Trophoblast cell (in vitro differentiated cells and primary cell): ENCODE measurements around the gene HMCN2.

Experiments
- DNase-seq, 2 donors: peaks; one replicate each; pipeline ENCODE4 v3.0.0-alpha.2; 2016
- H2AFZ ChIP-seq: 2 replicates; pipeline ENCODE4 v1.6.1; 2013; ENCODE audit warnings: low read length, moderate library complexity, mild to moderate bottlenecking; ENCODE audit not compliant: insufficient read depth, poor library complexity
- H2AK5ac ChIP-seq: 2 replicates; pipeline ENCODE4 v1.6.1; 2013; ENCODE audit warnings: mild to moderate bottlenecking, low read length
- H2BK120ac ChIP-seq: 2 replicates; pipeline ENCODE4 v1.6.1; 2013; ENCODE audit warnings: low read length, mild to moderate bottlenecking, moderate library complexity; ENCODE audit not compliant: insufficient read depth, poor library complexity
- H2BK12ac ChIP-seq: 2 replicates; pipeline ENCODE4 v1.6.1; 2013; ENCODE audit warnings: mild to moderate bottlenecking, low read length, moderate library complexity
- H2BK5ac ChIP-seq: 2 replicates; pipeline ENCODE4 v1.6.1; 2013; ENCODE audit warnings: low read length, low read depth, moderate library complexity, mild to moderate bottlenecking; ENCODE audit not compliant: poor library complexity
- H3K14ac ChIP-seq: 2 replicates; pipeline ENCODE4 v1.6.1; 2013; ENCODE audit warnings: mild to moderate bottlenecking, low read length
- H3K18ac ChIP-seq: 2 replicates; pipeline ENCODE4 v1.6.1; 2013; ENCODE audit warnings: mild to moderate bottlenecking, low read length
- H3K23ac ChIP-seq: 2 replicates; pipeline ENCODE4 v1.6.1; 2013; ENCODE audit warnings: low read length
- H3K27ac ChIP-seq: 2 replicates; pipeline ENCODE4 v1.5.1; 2013; ENCODE audit warnings: low read depth, mild to moderate bottlenecking, inconsistent platforms, low read length, moderate library complexity
- H3K27me3 ChIP-seq: 2 replicates; pipeline ENCODE4 v1.6.1; 2013; ENCODE audit warnings: inconsistent platforms, mild to moderate bottlenecking, low read length, moderate library complexity; ENCODE audit not compliant: insufficient read depth
- H3K36me3 ChIP-seq, 2 experiments: 1 replicate in 1 of 2; 2 replicates in 1 of 2; pipeline ENCODE4 v1.6.1; 2013; ENCODE audit warnings: low read length in 2 of 2, mild to moderate bottlenecking in 2 of 2, moderate library complexity in 1 of 2; ENCODE audit not compliant: insufficient read depth in 2 of 2, control insufficient read depth in 1 of 2
- H3K4ac ChIP-seq: 2 replicates; pipeline ENCODE4 v1.6.1; 2013; ENCODE audit warnings: low read depth, mild to moderate bottlenecking, low read length, moderate library complexity
- H3K4me1 ChIP-seq, 2 experiments: 1 replicate in 1 of 2; 2 replicates in 1 of 2; pipeline ENCODE4 v1.6.1; 2013; ENCODE audit warnings: low read length in 2 of 2, mild to moderate bottlenecking in 2 of 2, moderate library complexity in 1 of 2; ENCODE audit not compliant: insufficient read depth in 2 of 2, control insufficient read depth in 1 of 2
- H3K4me2 ChIP-seq: 2 replicates; pipeline ENCODE4 v1.6.1; 2013; ENCODE audit warnings: inconsistent platforms, mild to moderate bottlenecking, low read length, moderate library complexity
- H3K4me3 ChIP-seq: 2 replicates; pipeline ENCODE4 v1.5.1; 2013; ENCODE audit warnings: mild to moderate bottlenecking, low read depth, low read length, inconsistent platforms
- H3K79me1 ChIP-seq: one replicate; pipeline ENCODE4 v1.6.1; 2013; ENCODE audit warnings: low read length
- H3K79me2 ChIP-seq: 2 replicates; pipeline ENCODE4 v1.6.1; 2013; ENCODE audit warnings: low read length, mild to moderate bottlenecking; ENCODE audit not compliant: control insufficient read depth, insufficient read depth, poor library complexity
- H3K9ac ChIP-seq: 2 replicates; pipeline ENCODE4 v1.6.1; 2013; ENCODE audit warnings: mild to moderate bottlenecking, low read length
- H3K9me3 ChIP-seq: 2 replicates; pipeline ENCODE4 v1.6.1; 2013; ENCODE audit warnings: low read depth, mild to moderate bottlenecking, control low read depth, inconsistent platforms, low read length; ENCODE audit not compliant: insufficient read depth
- H4K12ac ChIP-seq: 2 replicates; pipeline ENCODE4 v1.6.1; 2013; ENCODE audit warnings: low read depth, mild to moderate bottlenecking, low read length, moderate library complexity
- H4K8ac ChIP-seq: 2 replicates; pipeline ENCODE4 v1.6.1; 2013; ENCODE audit warnings: low read depth, mild to moderate bottlenecking, low read length, moderate library complexity
- H4K91ac ChIP-seq: one replicate; pipeline ENCODE4 v1.6.1; 2013; ENCODE audit warnings: low read depth, mild to moderate bottlenecking, low read length, moderate library complexity
- WGBS: extraction: QIAGEN DNeasy Blood & Tissue Kit; methylation state at CpG from one replicate; pipeline ENCODE4 v1.1.7; 2013; ENCODE audit warnings: missing lambda C conversion rate; ENCODE audit not compliant: insufficient read length, insufficient coverage; ENCODE audit errors: extremely low coverage; 5-methylcytosine and 5-hydroxymethylcytosine counted together

Gene HMCN2

GRCh38 chr9:130284249-130284625 is 18.7 kb downstream of the HMCN2 start:
- Histone ChIP-seq H2BK12ac (no peak overlapping the region), H3K36me3 (no peaks in the 10 kb centered on the region), H2BK120ac (no peak overlapping the region), H2AK5ac (no peak overlapping the region), H3K79me2 (no peaks in the 10 kb centered on the region), H3K79me1 (no peaks in the 10 kb centered on the region), H3K27me3 (no peaks in the 10 kb centered on the region), H3K18ac (no peak overlapping the region), H3K4me2 (no peak overlapping the region), H3K23ac (no peak overlapping the region), H3K4me3 (no peak overlapping the region), H3K4me1 (peaks cover 4 to 5% of the 10 kb centered on the region in 2 experiments), H4K8ac (no peak overlapping the region), H2BK5ac (no peak overlapping the region), H2AFZ (no peak overlapping the region), H3K27ac (no peak overlapping the region), H4K91ac (peak overlapping the region; percentile 36), H3K4ac (no peak overlapping the region), H4K12ac (no peak overlapping the region), H3K14ac (peak overlapping the region; percentile 35), H3K9ac (no peak overlapping the region), H3K9me3 (no peaks in the 10 kb centered on the region)
- no CpG with 5 or more reads among the region's 10 CpGs for WGBS
- no peak for DNase-seq

- Histone ChIP-seq H3K4ac (no peak overlapping the region), H3K23ac (no peak overlapping the region), H4K12ac (no peak overlapping the region), H3K14ac (no peak overlapping the region), H3K9ac (no peak overlapping the region), H2BK120ac (no peak overlapping the region), H3K18ac (no peak overlapping the region), H3K9me3 (no peaks in the 10 kb centered on the region), H2AK5ac (no peak overlapping the region), H3K36me3 (no peaks in the 10 kb centered on the region), H4K8ac (no peak overlapping the region), H2AFZ (no peak overlapping the region), H3K4me2 (no peak overlapping the region), H2BK12ac (no peak overlapping the region), H2BK5ac (no peak overlapping the region), H3K27ac (no peak overlapping the region), H3K79me2 (no peaks in the 10 kb centered on the region), H3K27me3 (no peaks in the 10 kb centered on the region), H3K4me1 (peaks cover 4 to 5% of the 10 kb centered on the region in 2 experiments), H4K91ac (peak overlapping the region; percentile 36), H3K4me3 (no peak overlapping the region), H3K79me1 (no peaks in the 10 kb centered on the region)
- DNase-seq, result no peak
- WGBS, result no CpG with 5 or more reads among the region's 7 CpGs
Measured at GRCh38 chr9:130284690-130285089, 19.1 kb downstream of the HMCN2 start.

- Histone ChIP-seq H3K79me1 (no peaks in the 10 kb centered on the region), H3K27me3 (no peaks in the 10 kb centered on the region)
Measured at GRCh38 chr9:130285271-130285670, 19.7 kb downstream of the HMCN2 start.

GRCh38 chr9:130286072-130286770 is 20.7 kb downstream of the HMCN2 start:
- H4K8ac ChIP-seq, result no peak overlapping the region
- no CpG with 5 or more reads among the region's 17 CpGs for WGBS

More at GRCh38 chr9:130285271-130285670, 19.7 kb downstream of the HMCN2 start:
- no peak for DNase-seq
- Histone ChIP-seq H3K23ac (no peak overlapping the region), H3K27ac (no peak overlapping the region), H3K79me2 (no peaks in the 10 kb centered on the region), H4K91ac (no peak overlapping the region), H3K18ac (no peak overlapping the region), H3K4ac (no peak overlapping the region), H3K14ac (no peak overlapping the region), H4K8ac (no peak overlapping the region), H3K9me3 (no peaks in the 10 kb centered on the region), H2AK5ac (no peak overlapping the region), H2BK120ac (no peak overlapping the region), H3K4me2 (no peak overlapping the region), H3K9ac (no peak overlapping the region), H3K36me3 (no peaks in the 10 kb centered on the region), H2AFZ (no peak overlapping the region), H2BK12ac (no peak overlapping the region), H3K4me3 (no peak overlapping the region), H4K12ac (no peak overlapping the region), H2BK5ac (no peak overlapping the region), H3K4me1 (peaks cover 4 to 5% of the 10 kb centered on the region in 2 experiments)
- no CpG with 5 or more reads among the region's 9 CpGs for WGBS

More at GRCh38 chr9:130286072-130286770, 20.7 kb downstream of the HMCN2 start:
- no peak overlapping the region for H2BK120ac ChIP-seq
- H3K4me3 ChIP-seq, result no peak overlapping the region
- no peak overlapping the region for H2AFZ ChIP-seq
- H3K4me2 ChIP-seq, result no peak overlapping the region
- H3K79me2 ChIP-seq, result no peaks in the 10 kb centered on the region
- no peaks in the 10 kb centered on the region for H3K36me3 ChIP-seq
- H3K14ac ChIP-seq, result no peak overlapping the region
- H2AK5ac ChIP-seq, result no peak overlapping the region
- H3K4ac ChIP-seq, result no peak overlapping the region
- H3K27me3 ChIP-seq, result no peaks in the 10 kb centered on the region
- H4K91ac ChIP-seq, result no peak overlapping the region
- H2BK12ac ChIP-seq, result no peak overlapping the region
- H3K18ac ChIP-seq, result no peak overlapping the region
- peaks cover 4 to 5% of the 10 kb centered on the region in 2 experiments for H3K4me1 ChIP-seq
- H3K9ac ChIP-seq, result no peak overlapping the region
- H3K27ac ChIP-seq, result no peak overlapping the region
- no peak overlapping the region for H2BK5ac ChIP-seq
- H4K12ac ChIP-seq, result no peak overlapping the region
- no peak for DNase-seq
- H3K79me1 ChIP-seq, result no peaks in the 10 kb centered on the region
- H3K23ac ChIP-seq, result no peak overlapping the region
- H3K9me3 ChIP-seq, result no peaks in the 10 kb centered on the region
